ENCODE data around the gene PDLIM7. TPM values are rescaled to one million over a fixed set of nuclear protein-coding genes. Genes with fewer than 3 reads are reported as not detected.
A peak's percentile ranks its signal among the peaks of the same experiment; 100 is the strongest.

The PDLIM7 gene
- total and polyA plus RNA-seq, 2 of the 4 experiments (the other 2 are of a cell fraction), result 70.4 to 534 TPM

GRCh38 chr5:177482359-177482795, 15.0 kb downstream of the PDLIM7 start:
- peaks cover 31 to 58% of the 10 kb centered on the region in 2 experiments for H3K79me1 ChIP-seq (ENCODE audit: low read depth in 1 of 2, low read length in 2 of 2)
- in situ Hi-C loops (cut with MboI; ENCODE audit: low sequenced_read_pairs) (no loop called here), dilution Hi-C loops (cut with HindIII; ENCODE audit: low sequenced_read_pairs, unreplicated experiment) (no loop called here), intact Hi-C loops (cut with micrococcal nuclease) (no loop called here)
- H3K23ac ChIP-seq (ENCODE audit: low read depth, low read length), result no peak overlapping the region
- H2AK5ac ChIP-seq (ENCODE audit: low read depth, low read length), result no peak overlapping the region
- H2AK9ac ChIP-seq (replicated peaks; ENCODE audit: low read depth, low read length, poor library complexity), result no peak overlapping the region
- H3K4me2 ChIP-seq (ENCODE audit: low read depth, low read length), result no peak overlapping the region
- H3K4me3 ChIP-seq (ENCODE audit: insufficient read depth, low read depth, low read length), result no peak overlapping the region
- no peak overlapping the region for H3K4ac ChIP-seq (ENCODE audit: low read depth, low read length)
- H2AFZ ChIP-seq (replicated peaks; ENCODE audit: low read length, poor library complexity), result no peak overlapping the region
- H2BK5ac ChIP-seq (ENCODE audit: low read depth, low read length, poor library complexity, severe bottlenecking), result no peak overlapping the region
- H4K20me1 ChIP-seq (ENCODE audit: insufficient read depth, low read length), result peaks cover 88% of the 10 kb centered on the region
- no peak for ATAC-seq (ENCODE audit: low read depth)
- WGBS, 2 experiments (ENCODE audit: extremely low coverage in 2 of 2, insufficient read length in 1 of 2), result 85% methylated on average over 3 of the region's 10 CpGs; no CpG with 5 or more reads in 1 of the 2 experiments
- H3K18ac ChIP-seq (ENCODE audit: low read depth, low read length), result no peak overlapping the region
- ChIA-PET POLR2A (ENCODE audit: unreplicated experiment) (no interaction called here), CTCF (no interaction called here)
- TF ChIP-seq POLR2A (IDR thresholded peaks at IDR 0.05; ENCODE audit: low read depth, low read length) (0 out of 2 replicates have a peak, but pooled peaks have one; percentile 41), SMC3 (IDR thresholded peaks at IDR 0.05; ENCODE audit: low read depth, low read length) (no peak)
- H3K4me1 ChIP-seq (ENCODE audit: control insufficient read depth, insufficient read depth, low read length), result peaks cover 20% of the 10 kb centered on the region
- no peak overlapping the region for H2BK120ac ChIP-seq (ENCODE audit: low read depth, low read length)
- no TSS peak for BruUV-seq (replicated peaks)
- H3K56ac ChIP-seq (ENCODE audit: extremely low read depth, insufficient read depth, low read length), result no peak overlapping the region
- H3K27ac ChIP-seq (ENCODE audit: insufficient read depth, low read length), result no peak overlapping the region
- no peaks in the 10 kb centered on the region for H3K9me3 ChIP-seq (ENCODE audit: control insufficient read depth, insufficient read depth, low read length)
- no peak overlapping the region for H4K8ac ChIP-seq (ENCODE audit: low read depth in 2 of 2, low read length in 2 of 2)
- peaks cover 21% of the 10 kb centered on the region; the same call in 1 of the 2 replicates for H3K9me1 ChIP-seq (ENCODE audit: insufficient read depth, low read length)
- no peak overlapping the region for H3K9ac ChIP-seq (ENCODE audit: low read depth, low read length)
- no peak overlapping the region for H3K14ac ChIP-seq (replicated peaks; ENCODE audit: low read depth, low read length)
- H2BK20ac ChIP-seq (ENCODE audit: low read depth, low read length), result no peak overlapping the region
- no peak for DNase-seq
- H2BK15ac ChIP-seq (ENCODE audit: low read depth, low read length), result no peak overlapping the region
- H4K91ac ChIP-seq (ENCODE audit: insufficient read depth, low read depth, low read length), result no peak overlapping the region
- peaks cover 66% of the 10 kb centered on the region for H3K36me3 ChIP-seq (ENCODE audit: control insufficient read depth, insufficient read depth, low read length)
- H4K5ac ChIP-seq (ENCODE audit: low read depth, low read length), result no peak overlapping the region
- H3K27me3 ChIP-seq (ENCODE audit: control insufficient read depth, insufficient read depth, low read length), result no peaks in the 10 kb centered on the region

All from IMR-90 (cell line).